IPS DF 4.7 (cell line): ENCODE data around the gene XXYLT1.
"Not testable (repeated sequence)": the region's sequence is repeated elsewhere in the genome, so short reads cannot be mapped to it uniquely, and the experiment has no call there.

Experiments
- DNase-seq: peaks from one replicate; pipeline ENCODE4 v3.0.0-alpha.2; 2013; ENCODE audit warnings: low spot score; ENCODE audit errors: extremely low read depth

XXYLT1 gene

GRCh38 chr3:195270817-195271409, at the start of gene XXYLT1:
Gene XXYLT1 (minus strand): TSS chr3:195271159. CDS start chr3:195271058, 101 bp downstream.
- DNase-seq: no peak

DNA sequence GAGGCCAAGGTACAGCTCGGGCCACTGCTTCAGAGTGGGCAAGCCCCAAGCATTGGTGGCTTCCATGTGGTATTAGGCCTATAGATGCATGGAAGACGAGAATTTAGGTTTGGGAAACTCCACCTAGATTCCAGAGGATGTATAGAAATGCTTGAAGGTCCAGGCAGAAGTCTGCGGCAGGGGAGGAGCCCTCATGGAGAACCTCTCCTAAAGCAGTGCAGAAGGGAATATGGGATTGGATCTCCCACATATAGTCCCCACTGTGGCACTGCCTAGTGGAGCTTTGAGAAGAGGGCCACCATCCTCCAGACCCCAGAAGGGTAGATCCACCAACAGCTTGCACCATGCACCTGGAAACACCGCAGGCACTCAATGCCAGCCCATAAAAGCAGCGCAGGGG, 48.1 kb upstream of the XXYLT1 start:
- DNase-seq: no peak

GRCh38 chr3:195312714-195313113, 41.8 kb upstream of the XXYLT1 start:
- DNase-seq: no peak

DNA sequence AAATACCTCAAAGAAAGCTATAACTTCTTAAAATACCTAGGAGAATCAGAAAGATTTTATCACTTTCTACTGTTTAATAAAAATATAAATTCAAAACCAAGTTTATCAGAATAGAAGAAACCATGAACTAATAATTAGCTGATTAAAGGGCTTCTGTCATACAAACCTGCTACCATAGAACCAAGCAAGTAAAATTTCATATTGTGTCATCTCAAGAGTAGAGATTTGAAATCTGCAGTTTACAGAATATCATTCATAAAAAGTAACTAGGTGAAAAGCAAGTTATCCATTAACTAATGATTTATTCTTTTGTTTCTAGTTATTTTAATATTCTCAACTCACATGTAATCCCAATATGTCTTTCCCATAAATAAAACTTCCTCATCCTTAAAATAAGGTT, 36.8 kb upstream of the XXYLT1 start:
- DNase-seq: no peak

- no peak for DNase-seq
These were observed 35.4 kb upstream of the XXYLT1 start for GRCh38 chr3:195306369-195306768.

DNA sequence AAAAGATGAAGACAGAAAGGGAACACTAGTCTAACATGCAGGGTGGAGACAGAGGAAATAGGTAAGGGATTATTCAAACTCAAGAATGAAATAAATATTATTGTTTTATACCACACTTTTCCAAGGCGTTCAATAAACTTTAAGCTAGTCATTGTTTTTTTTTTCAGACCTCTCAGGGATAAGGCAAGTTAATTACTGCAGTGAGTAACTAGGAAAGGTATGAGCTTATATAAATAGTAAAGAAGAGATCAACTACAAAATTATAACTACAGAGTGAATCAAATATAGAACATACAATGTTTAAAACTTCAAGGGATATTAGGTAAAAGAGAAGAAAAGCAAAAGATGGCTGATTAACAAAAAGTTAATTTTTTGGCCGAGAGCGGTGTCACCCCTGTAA, 31.5 kb upstream of the XXYLT1 start:
- no peak for DNase-seq

DNA sequence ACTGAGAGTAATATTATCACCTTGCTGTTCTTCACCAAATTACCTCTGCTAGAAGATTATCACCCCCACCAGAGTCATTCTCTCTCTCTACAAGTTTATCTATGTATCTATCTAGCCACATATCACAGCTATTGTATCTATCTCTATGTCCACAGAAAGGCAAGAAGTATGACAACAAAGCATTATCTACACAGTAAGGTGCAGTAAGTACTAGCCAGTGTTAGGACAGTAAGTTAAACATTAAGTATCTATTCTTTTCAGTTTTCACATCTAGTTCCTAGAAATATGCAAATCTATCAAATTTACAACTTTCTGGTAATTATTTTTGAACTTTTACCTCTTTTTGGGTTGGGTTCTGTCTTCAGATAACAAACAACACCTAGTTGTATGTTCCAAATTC, 26.5 kb upstream of the XXYLT1 start:
- no peak for DNase-seq

DNA sequence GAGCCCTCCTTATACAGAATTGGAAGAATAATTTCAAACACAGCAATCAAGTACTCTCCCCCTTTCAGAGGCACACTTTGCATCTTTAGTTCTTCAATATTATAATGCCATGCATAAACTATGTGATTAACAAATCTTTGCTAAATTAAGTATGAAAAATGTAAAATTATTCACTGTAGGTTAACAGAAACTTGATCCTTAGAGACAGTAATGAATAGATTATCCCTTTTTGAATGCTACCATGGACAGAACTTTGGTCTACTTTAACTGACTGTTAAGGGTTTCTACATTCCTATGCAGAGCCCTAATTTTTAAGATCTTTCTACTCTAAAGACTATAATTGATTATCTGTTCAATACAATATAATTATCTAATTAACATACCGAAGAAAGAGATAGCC, 25.7 kb upstream of the XXYLT1 start:
- DNase-seq: no peak

- DNase-seq: no peak
These were observed 20.2 kb upstream of the XXYLT1 start for GRCh38 chr3:195291121-195291520.

- not testable (repeated sequence) for DNase-seq
These were observed 19.7 kb upstream of the XXYLT1 start for GRCh38 chr3:195290643-195291042.

GRCh38 chr3:195286115-195286872, 15.3 kb upstream of the XXYLT1 start:
- no peak for DNase-seq

DNA sequence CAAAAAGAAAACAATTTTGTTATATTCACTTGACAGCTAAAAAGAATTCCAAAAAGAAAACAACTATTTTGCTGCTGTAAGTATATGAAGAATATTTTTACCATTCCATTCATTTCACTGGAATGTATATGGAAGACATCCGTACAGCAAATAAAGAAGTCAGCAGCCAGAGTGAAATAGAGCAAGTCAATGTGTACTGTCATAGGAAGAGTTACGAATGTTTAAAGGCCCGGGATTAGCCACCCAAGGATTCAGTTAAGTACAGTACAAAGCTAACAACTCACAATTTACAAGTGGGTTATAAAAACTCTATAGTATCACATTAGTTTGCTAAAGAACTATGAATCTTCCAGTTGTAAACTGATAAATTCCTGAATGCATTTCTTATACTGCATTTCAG, 14.4 kb upstream of the XXYLT1 start:
- no peak for DNase-seq

- no peak for DNase-seq
These were observed 13.9 kb upstream of the XXYLT1 start for GRCh38 chr3:195284842-195285241.

DNA sequence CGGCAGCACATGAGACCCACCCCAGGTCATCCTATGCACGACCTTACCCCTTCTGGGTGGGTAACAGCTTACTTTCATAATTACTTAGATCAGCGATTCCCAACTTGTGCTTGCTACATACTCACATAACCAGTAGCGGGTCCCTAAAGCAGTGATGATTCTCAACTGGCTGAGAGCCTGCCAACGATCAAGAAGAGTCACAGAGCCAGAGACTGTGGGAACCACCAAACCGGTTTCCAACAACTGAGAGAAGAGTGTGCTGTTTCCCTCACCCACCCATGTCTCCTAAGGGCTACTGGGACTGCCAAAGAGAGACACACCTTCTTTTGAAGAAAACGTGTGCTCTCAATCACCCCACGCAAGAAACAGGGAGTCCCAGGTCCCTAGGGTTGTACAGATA, 12.0 kb upstream of the XXYLT1 start:
- no peak for DNase-seq

GRCh38 chr3:195274259-195274966, 3.5 kb upstream of the XXYLT1 start:
- no peak for DNase-seq

DNA sequence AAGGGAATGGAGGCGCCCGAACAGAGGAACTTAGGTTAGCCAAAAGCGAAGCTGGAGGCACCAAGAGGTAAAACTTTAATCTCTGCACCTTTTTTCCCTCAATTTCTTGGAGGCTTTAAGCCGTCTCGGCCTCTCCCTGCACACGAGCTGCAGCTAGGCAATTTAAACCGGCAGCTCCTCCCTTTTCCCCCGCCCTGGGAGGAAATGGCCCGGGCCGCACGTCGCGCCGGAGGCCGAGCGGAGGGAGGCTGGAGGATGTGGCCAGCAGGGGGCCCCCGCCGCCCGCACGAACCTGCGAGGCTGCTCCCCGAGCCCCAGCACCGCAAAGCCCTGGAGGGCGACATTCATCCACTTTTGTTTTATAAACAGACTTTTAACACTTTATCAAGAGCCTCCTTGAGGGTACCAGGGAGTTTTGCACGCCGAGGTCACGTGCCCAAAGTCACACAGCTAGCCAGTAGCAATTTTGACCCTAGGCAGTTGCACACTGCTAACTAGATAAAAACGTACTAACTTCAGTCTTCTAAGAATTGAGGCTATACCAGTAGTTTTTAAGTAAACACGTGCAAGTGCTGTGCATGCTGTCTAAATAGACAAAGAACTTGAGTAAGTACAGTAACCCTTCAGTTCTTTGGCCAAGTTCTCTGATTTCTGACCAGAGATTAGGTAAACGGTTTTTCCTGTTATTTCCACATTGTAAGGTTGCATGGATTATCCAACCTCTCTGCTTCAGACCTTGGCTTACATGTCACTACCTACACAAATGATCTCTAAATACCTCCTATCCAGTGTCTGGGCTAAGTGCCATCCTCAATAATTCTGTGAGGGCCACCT, 668 bp upstream of the XXYLT1 start:
- no peak for DNase-seq

GRCh38 chr3:195270079-195270816, 711 bp downstream of the XXYLT1 start:
- no peak for DNase-seq

- DNase-seq: no peak
These were observed 1.4 kb downstream of the XXYLT1 start for GRCh38 chr3:195269375-195270078.

DNA sequence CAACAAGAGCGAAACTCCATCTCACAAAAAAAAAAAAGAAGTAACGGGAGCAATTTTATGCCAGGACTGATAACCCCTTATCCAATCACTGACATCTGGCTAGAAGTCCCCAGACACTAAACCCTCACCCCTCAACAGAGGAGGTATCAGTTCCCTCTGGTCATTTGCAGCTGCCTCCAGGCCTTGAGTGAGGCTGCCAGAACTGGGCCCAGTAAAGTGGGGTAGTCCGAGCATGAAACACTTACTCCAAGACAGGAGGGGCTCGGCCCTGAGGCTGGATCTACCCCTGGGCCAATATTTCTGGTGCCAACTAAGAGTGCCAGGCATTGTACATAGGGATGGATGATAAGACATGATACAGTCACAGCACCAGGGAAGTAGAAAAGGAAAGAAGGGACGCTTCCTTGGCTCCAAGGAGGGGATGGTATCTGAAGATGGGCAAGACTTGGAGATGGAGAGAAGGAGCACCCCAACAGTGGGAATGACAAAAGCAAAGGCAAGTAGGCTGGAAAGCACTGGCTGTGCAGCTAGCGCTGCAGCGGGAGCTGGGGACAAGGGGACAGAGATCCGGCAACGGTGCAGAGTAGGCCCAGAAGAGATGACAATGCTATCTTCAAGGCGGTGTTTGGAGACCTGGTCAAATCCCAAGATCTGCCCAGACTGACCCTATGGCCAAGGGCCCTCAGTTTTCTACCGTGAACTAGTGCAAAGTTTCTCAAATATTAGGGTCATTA, 2.2 kb downstream of the XXYLT1 start:
- no peak for DNase-seq

DNA sequence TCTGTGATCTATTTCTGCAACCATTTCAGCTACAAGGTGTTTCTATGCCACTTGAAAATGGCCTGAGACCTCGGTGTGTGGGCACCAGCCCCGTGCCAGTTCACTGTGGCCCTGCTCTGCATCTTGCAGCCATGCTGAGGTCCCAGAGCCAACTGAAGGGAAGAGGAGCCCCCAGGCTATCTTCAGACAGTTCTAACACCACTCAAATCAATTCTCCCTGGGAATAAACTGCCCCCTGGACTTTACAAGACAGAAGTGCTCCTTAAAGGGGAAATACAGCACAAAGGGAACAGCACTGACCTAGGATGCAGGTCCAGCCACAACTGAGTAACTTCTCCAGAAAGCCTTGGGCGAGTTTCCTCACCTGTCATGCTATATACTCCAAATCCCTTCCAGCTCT, 3.9 kb downstream of the XXYLT1 start:
- DNase-seq: no peak
